ENCODE results near the gene DOCK1.

Gene DOCK1

DNA sequence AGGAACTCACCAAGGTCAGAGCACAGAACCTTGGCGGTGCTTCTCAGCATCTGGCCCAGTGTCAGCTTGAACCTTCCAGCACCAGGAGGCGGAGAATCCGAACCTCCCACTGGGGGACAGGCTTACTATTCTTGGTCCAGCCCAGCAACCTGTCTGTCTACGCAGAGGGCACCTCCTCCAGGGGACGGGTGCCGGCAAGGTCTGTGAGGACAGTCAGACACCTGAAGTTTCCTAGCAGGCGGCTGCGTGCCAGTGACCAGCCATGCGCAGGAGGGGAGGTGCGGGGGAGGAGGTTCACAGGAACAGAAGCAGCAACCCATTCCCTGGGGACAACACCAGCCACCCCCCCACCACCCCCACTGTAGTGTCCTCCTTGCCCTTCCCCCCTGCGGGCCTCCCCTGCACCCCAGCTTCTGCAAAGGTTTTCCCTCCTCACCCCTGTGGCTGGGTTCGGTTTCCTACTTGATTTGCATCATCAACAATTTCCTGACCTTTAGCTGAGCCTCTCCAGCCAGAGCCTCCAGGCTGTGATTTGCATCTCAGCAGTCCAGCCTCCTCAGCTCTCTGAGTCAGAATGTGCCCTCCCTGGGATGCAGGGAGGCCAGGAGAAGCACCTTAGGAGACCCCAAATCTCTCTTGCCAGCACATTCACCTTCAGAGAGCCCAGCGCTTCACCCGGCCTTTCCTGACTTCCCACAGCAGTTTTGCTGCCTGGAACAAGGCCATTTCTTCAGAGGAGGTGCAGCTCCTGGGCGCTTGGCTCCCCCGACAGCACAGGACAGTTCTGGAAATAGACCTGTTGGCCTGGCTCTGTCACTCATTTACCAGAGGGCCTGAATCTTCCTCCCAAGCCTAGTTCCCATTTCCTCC, 536.4 kb downstream of the DOCK1 start:
- no peak overlapping the region for H3K4me3 ChIP-seq (ENCODE audit: low read depth, low read length)
- no peak for DNase-seq
- TF ChIP-seq, protein P1, sequence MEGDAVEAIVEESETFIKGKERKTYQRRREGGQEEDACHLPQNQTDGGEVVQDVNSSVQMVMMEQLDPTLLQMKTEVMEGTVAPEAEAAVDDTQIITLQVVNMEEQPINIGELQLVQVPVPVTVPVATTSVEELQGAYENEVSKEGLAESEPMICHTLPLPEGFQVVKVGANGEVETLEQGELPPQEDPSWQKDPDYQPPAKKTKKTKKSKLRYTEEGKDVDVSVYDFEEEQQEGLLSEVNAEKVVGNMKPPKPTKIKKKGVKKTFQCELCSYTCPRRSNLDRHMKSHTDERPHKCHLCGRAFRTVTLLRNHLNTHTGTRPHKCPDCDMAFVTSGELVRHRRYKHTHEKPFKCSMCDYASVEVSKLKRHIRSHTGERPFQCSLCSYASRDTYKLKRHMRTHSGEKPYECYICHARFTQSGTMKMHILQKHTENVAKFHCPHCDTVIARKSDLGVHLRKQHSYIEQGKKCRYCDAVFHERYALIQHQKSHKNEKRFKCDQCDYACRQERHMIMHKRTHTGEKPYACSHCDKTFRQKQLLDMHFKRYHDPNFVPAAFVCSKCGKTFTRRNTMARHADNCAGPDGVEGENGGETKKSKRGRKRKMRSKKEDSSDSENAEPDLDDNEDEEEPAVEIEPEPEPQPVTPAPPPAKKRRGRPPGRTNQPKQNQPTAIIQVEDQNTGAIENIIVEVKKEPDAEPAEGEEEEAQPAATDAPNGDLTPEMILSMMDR (IDR thresholded peaks at IDR 0.05; ENCODE audit: low read depth, low read length) = no peak
- H3K36me3 ChIP-seq = peaks cover 8% of the 10 kb centered on the region
- peaks cover 9% of the 10 kb centered on the region for H3K9me3 ChIP-seq (ENCODE audit: severe bottlenecking)
- H3K27me3 ChIP-seq (ENCODE audit: insufficient read depth, low read depth, severe bottlenecking) = no peaks in the 10 kb centered on the region
- no peak overlapping the region for H3K27ac ChIP-seq

DNA sequence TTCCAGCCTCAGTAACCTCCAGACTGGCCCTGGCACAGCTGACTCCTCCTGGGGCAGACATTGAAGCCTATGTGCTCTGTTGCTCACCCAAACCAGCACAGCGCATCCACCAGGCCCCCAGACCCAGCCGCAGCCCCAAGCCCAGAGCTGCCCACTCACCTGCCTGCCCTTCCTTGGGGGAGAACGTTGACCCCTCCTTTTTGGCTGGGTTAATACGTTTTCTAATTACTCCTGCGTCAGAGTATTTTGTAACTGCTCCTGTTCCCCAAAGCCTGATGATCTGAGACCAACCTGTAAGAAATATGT, 536.9 kb downstream of the DOCK1 start:
- no peak overlapping the region for H3K4me3 ChIP-seq (ENCODE audit: low read depth, low read length)
- peaks cover 9% of the 10 kb centered on the region for H3K9me3 ChIP-seq (ENCODE audit: severe bottlenecking)
- peaks cover 8% of the 10 kb centered on the region for H3K36me3 ChIP-seq
- H3K27ac ChIP-seq = no peak overlapping the region
- DNase-seq = no peak
- no peaks in the 10 kb centered on the region for H3K27me3 ChIP-seq (ENCODE audit: insufficient read depth, low read depth, severe bottlenecking)
- TF ChIP-seq, protein P1 (IDR thresholded peaks at IDR 0.05; ENCODE audit: low read depth, low read length) = no peak

DNA sequence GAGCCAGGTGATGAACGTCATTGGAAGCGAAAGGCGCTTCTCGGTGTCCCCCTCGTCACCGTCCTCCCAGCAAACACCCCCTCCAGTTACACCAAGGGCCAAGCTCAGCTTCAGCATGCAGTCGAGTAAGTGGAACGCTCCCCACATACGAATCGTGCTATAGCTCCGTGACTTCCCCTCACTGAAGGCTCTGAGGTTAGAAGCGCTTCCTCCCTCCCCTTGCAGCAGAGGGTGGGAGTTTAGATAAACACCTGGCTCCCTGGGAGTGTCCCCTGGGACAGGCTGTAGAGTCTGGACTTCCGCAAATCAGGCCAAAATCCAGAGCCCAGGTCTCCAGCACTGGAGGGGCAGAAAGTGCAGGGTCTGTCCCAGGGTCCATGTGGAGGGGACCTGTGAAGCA, 538.9 kb downstream of the DOCK1 start:
- TF ChIP-seq, protein P1 (IDR thresholded peaks at IDR 0.05; ENCODE audit: low read depth, low read length) = no peak
- H3K4me3 ChIP-seq (ENCODE audit: low read depth, low read length) = no peak overlapping the region
- H3K36me3 ChIP-seq = peaks cover 12% of the 10 kb centered on the region
- H3K27me3 ChIP-seq (ENCODE audit: insufficient read depth, low read depth, severe bottlenecking) = no peaks in the 10 kb centered on the region
- no peak for DNase-seq
- H3K9me3 ChIP-seq (ENCODE audit: severe bottlenecking) = peaks cover 9% of the 10 kb centered on the region
- no peak overlapping the region for H3K27ac ChIP-seq

DNA sequence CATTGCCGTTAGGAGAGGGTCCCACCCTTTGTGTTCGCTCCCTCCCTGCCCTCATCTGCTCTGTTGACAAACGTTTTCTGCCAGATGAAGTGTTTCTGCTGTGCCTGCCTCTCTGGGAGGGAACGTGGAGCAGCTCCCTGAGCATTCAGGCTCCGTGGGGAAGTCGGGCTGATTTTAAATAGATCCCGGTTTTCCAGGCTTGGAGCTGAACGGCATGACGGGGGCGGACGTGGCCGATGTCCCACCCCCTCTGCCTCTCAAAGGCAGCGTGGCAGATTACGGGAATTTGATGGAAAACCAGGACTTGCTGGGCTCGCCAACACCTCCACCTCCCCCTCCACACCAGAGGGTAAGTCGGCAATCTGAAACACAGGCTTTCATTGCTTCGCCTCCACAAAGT, 542.0 kb downstream of the DOCK1 start:
- peaks cover 8% of the 10 kb centered on the region; the same call in 1 of the 2 replicates for H3K36me3 ChIP-seq
- no peak overlapping the region for H3K27ac ChIP-seq
- no peaks in the 10 kb centered on the region for H3K27me3 ChIP-seq (ENCODE audit: insufficient read depth, low read depth, severe bottlenecking)
- H3K9me3 ChIP-seq (ENCODE audit: severe bottlenecking) = peaks cover 9% of the 10 kb centered on the region
- TF ChIP-seq, protein P1 (IDR thresholded peaks at IDR 0.05; ENCODE audit: low read depth, low read length) = no peak
- H3K4me3 ChIP-seq (ENCODE audit: low read depth, low read length) = no peak overlapping the region
- DNase-seq = no peak

DNA sequence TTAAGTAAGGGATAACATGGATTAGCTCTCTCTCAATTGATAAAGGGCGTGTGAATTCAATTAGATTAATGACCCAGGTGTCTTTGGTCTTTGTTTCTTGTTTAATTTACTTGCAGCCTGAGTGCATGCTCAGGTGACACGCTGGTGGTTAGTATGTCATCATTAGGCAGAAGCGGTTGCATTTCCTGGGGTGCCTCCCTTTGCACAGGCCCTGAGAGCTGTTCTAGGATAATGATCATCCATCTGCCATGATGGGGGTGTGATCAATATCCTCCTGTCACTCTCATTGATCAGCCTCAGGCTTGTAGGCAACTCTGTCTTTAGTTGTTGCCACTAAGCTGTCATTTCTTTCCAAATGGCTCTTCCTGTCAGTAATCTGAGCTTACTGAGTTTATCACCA, 544.3 kb downstream of the DOCK1 start:
- Histone ChIP-seq H3K4me3 (ENCODE audit: low read depth, low read length) (no peak overlapping the region), H3K27me3 (ENCODE audit: insufficient read depth, low read depth, severe bottlenecking) (no peaks in the 10 kb centered on the region), H3K36me3 (peaks cover 5% of the 10 kb centered on the region; the same call in 1 of the 2 replicates), H3K9me3 (ENCODE audit: severe bottlenecking) (no peaks in the 10 kb centered on the region), H3K27ac (peak overlapping the region; percentile 72)
- TF ChIP-seq, protein P1 (IDR thresholded peaks at IDR 0.05; ENCODE audit: low read depth, low read length) = no peak
- peak; percentile 85 for DNase-seq

DNA sequence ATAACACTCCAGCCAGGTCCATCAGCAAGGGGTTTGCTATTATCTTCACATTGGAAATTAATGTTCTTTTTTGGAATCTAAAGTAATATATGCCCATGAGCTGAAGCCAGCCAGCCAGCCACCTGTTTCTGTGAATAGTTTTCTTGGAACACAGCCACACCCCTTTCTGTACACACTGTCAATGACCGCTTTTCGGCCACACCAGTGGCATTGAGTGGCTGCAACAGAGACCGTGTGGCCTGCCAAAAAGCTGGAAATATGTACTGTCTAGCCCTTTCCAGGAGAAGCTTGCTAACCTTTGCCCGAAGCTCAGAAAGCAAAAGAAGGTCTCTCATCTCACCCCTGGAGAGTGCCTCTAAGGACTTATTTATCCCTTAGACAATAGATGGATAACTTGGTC, 545.4 kb downstream of the DOCK1 start:
- no peak overlapping the region for H3K4me3 ChIP-seq (ENCODE audit: low read depth, low read length)
- peak overlapping the region; percentile 21 for H3K27ac ChIP-seq
- no peaks in the 10 kb centered on the region for H3K9me3 ChIP-seq (ENCODE audit: severe bottlenecking)
- peaks cover 4% of the 10 kb centered on the region; the same call in 1 of the 2 replicates for H3K36me3 ChIP-seq
- H3K27me3 ChIP-seq (ENCODE audit: insufficient read depth, low read depth, severe bottlenecking) = no peaks in the 10 kb centered on the region
- TF ChIP-seq, protein P1 (IDR thresholded peaks at IDR 0.05; ENCODE audit: low read depth, low read length) = no peak
- DNase-seq = no peak

Measured in WERI-Rb-1 (cell line).